Neural cell (in vitro differentiated cells): ENCODE results near the gene SPATA2. TPM values are rescaled to one million over a fixed set of nuclear protein-coding genes. Genes with fewer than 3 reads are reported as not detected.

Experiments
- H2AFZ ChIP-seq: fragments of 200-600, 300-800 bp; sonication (generic), shearing (Covaris generic); 2 replicates; pipeline ENCODE4 v1.6.0; 2014; ENCODE audit warnings: low read depth, mild to moderate bottlenecking, antibody characterized with exemption, low read length, moderate library complexity
- H3F3A ChIP-seq: fragments of 200-600 bp; shearing (Covaris generic); 2 replicates; pipeline ENCODE4 v1.6.1; 2016; ENCODE audit warnings: mild to moderate bottlenecking, moderate library complexity, mixed read lengths, antibody characterized with exemption, low read length; ENCODE audit not compliant: insufficient read depth, poor library complexity, severe bottlenecking
- H3K27ac ChIP-seq: fragments of 200-600, 300-800 bp; sonication (generic), shearing (Covaris generic); 2 replicates; pipeline ENCODE4 v1.5.1; 2014; ENCODE audit warnings: mild to moderate bottlenecking, low read length, moderate library complexity
- H3K27me3 ChIP-seq: fragments of 300-800, 200-600 bp; sonication (generic), shearing (Covaris generic); 2 replicates; pipeline ENCODE4 v1.6.0; 2014; ENCODE audit warnings: mild to moderate bottlenecking, low read depth, low read length, moderate library complexity; ENCODE audit not compliant: insufficient read depth
- H3K36me3 ChIP-seq: fragments of 300-800, 200-600 bp; sonication (generic), shearing (Covaris generic); 2 replicates; pipeline ENCODE4 v1.5.1; 2014; ENCODE audit warnings: mild to moderate bottlenecking, antibody characterized with exemption, low read length, moderate library complexity; ENCODE audit not compliant: insufficient read depth
- H3K4me2 ChIP-seq: fragments of 300-800, 200-600 bp; sonication (generic), shearing (Covaris generic); 2 replicates; pipeline ENCODE4 v1.6.0; 2014; ENCODE audit warnings: mild to moderate bottlenecking, low read length
- H3K4me3 ChIP-seq: fragments of 300-800, 200-600 bp; sonication (generic), shearing (Covaris generic); 2 replicates; pipeline ENCODE4 v1.5.1; 2014; ENCODE audit warnings: mild to moderate bottlenecking, low read length, moderate library complexity
- H3K79me2 ChIP-seq: fragments of 200-600 bp; shearing (Covaris generic); replicated peaks from 2 replicates; pipeline ENCODE4 v1.6.0; 2014; ENCODE audit warnings: mild to moderate bottlenecking, low read length, moderate library complexity; ENCODE audit not compliant: insufficient read depth
- H3K9ac ChIP-seq: fragments of 300-800, 200-600 bp; sonication (generic), shearing (Covaris generic); 2 replicates; pipeline ENCODE4 v1.6.1; 2016; ENCODE audit warnings: mild to moderate bottlenecking, low read length, mixed read lengths
- H3K9me2 ChIP-seq: fragments of 200-600 bp; shearing (Covaris generic); 2 replicates; pipeline ENCODE4 v1.6.1; 2016; ENCODE audit warnings: mild to moderate bottlenecking, low read length, mixed read lengths; ENCODE audit not compliant: insufficient read depth
- H3K9me3 ChIP-seq: fragments of 200-600, 300-800 bp; sonication (generic), shearing (Covaris generic); 2 replicates; pipeline ENCODE4 v1.6.1; 2016; ENCODE audit warnings: mild to moderate bottlenecking, mixed run types, low read length, moderate library complexity, mixed read lengths
- H4K20me1 ChIP-seq: fragments of 200-600 bp; shearing (Covaris generic); 2 replicates; pipeline ENCODE4 v1.6.1; 2016; ENCODE audit warnings: mild to moderate bottlenecking, mixed run types; ENCODE audit not compliant: insufficient read depth
- CTCF ChIP-seq: fragments of 450-650 bp; IDR thresholded peaks from 2 replicates; pipeline ENCODE4 v1.5.1; 2014; ENCODE audit warnings: antibody characterized with exemption, mild to moderate bottlenecking, moderate library complexity; ENCODE audit not compliant: poor library complexity, severe bottlenecking
- EP300 ChIP-seq: fragments of 450-650 bp; conservative IDR thresholded peaks from 2 replicates; pipeline ENCODE4 v1.6.1; 2014; ENCODE audit warnings: antibody characterized with exemption, mild to moderate bottlenecking, moderate library complexity; ENCODE audit not compliant: poor library complexity, severe bottlenecking
- EZH2 ChIP-seq: fragments of 200-600, 300-800 bp; shearing (Covaris generic), sonication (generic); IDR thresholded peaks from 2 replicates; pipeline ENCODE4 v1.6.1; 2014; ENCODE audit warnings: antibody characterized with exemption, low read length, borderline replicate concordance, mild to moderate bottlenecking; ENCODE audit not compliant: insufficient read depth, poor library complexity, severe bottlenecking
- MXI1 ChIP-seq: fragments of 450-650 bp; conservative IDR thresholded peaks from 2 replicates; pipeline ENCODE4 v1.6.1; 2014; ENCODE audit warnings: antibody characterized with exemption, mild to moderate bottlenecking; ENCODE audit not compliant: poor library complexity, severe bottlenecking
- POLR2AphosphoS5 ChIP-seq: IDR thresholded peaks from 2 replicates; pipeline ENCODE4 v1.6.1; 2012
- RAD21 ChIP-seq: fragments of 450-650 bp; conservative IDR thresholded peaks from 2 replicates; pipeline ENCODE4 v1.6.1; 2014; ENCODE audit warnings: antibody characterized with exemption, mild to moderate bottlenecking, moderate library complexity
- SMC3 ChIP-seq: fragments of 450-650 bp; conservative IDR thresholded peaks from 2 replicates; pipeline ENCODE4 v1.6.1; 2014; ENCODE audit warnings: antibody characterized with exemption, mild to moderate bottlenecking, moderate library complexity; ENCODE audit not compliant: poor library complexity
- TAF1 ChIP-seq: IDR thresholded peaks from 2 replicates; pipeline ENCODE4 v1.6.1; 2012; ENCODE audit warnings: low read depth
- polyA plus RNA-seq: library from polyadenylated mRNA; depleted of rRNA; stranded (reverse); fragments of >200 nt; gene quantifications from 2 replicates; pipeline ENCODE4 v1.2.3, GENCODE V29; 2014
- TF ChIP-seq, protein P1 (sequence below): IDR thresholded peaks from 2 replicates; pipeline ENCODE4 v1.6.1; 2012; ENCODE audit warnings: borderline replicate concordance

Gene SPATA2
- polyA plus RNA-seq, 1 donor from 2014 or later, result 1.7 TPM

GRCh38 chr20:49906101-49906604, 9.2 kb downstream of the SPATA2 start:
- H2AFZ ChIP-seq, result no peak overlapping the region
- H3K9me3 ChIP-seq, result no peaks in the 10 kb centered on the region
- no peaks in the 10 kb centered on the region for H3K79me2 ChIP-seq
- H3K4me3 ChIP-seq, result no peak overlapping the region
- no peak overlapping the region for H3K9ac ChIP-seq
- H3K4me2 ChIP-seq, result no peak overlapping the region
- H3K9me2 ChIP-seq, result no peaks in the 10 kb centered on the region
- H4K20me1 ChIP-seq, result no peaks in the 10 kb centered on the region
- TF ChIP-seq RAD21 (no peak), SMC3 (no peak), MXI1 (no peak), EP300 (no peak), TAF1 (no peak), EZH2 (no peak), CTCF (no peak), POLR2AphosphoS5 (no peak)
- TF ChIP-seq, protein P1, sequence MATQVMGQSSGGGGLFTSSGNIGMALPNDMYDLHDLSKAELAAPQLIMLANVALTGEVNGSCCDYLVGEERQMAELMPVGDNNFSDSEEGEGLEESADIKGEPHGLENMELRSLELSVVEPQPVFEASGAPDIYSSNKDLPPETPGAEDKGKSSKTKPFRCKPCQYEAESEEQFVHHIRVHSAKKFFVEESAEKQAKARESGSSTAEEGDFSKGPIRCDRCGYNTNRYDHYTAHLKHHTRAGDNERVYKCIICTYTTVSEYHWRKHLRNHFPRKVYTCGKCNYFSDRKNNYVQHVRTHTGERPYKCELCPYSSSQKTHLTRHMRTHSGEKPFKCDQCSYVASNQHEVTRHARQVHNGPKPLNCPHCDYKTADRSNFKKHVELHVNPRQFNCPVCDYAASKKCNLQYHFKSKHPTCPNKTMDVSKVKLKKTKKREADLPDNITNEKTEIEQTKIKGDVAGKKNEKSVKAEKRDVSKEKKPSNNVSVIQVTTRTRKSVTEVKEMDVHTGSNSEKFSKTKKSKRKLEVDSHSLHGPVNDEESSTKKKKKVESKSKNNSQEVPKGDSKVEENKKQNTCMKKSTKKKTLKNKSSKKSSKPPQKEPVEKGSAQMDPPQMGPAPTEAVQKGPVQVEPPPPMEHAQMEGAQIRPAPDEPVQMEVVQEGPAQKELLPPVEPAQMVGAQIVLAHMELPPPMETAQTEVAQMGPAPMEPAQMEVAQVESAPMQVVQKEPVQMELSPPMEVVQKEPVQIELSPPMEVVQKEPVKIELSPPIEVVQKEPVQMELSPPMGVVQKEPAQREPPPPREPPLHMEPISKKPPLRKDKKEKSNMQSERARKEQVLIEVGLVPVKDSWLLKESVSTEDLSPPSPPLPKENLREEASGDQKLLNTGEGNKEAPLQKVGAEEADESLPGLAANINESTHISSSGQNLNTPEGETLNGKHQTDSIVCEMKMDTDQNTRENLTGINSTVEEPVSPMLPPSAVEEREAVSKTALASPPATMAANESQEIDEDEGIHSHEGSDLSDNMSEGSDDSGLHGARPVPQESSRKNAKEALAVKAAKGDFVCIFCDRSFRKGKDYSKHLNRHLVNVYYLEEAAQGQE, result no peak
- H3K27me3 ChIP-seq, result no peaks in the 10 kb centered on the region
- no peaks in the 10 kb centered on the region for H3F3A ChIP-seq
- no peak overlapping the region for H3K27ac ChIP-seq
- no peaks in the 10 kb centered on the region for H3K36me3 ChIP-seq

GRCh38 chr20:49905415-49906091, 9.8 kb downstream of the SPATA2 start:
- no peak overlapping the region for H3K4me2 ChIP-seq
- no peak overlapping the region for H3K27ac ChIP-seq
- no peak for TF ChIP-seq SMC3
- TF ChIP-seq, protein P1, result no peak

More at GRCh38 chr20:49905415-49906091, 9.8 kb downstream of the SPATA2 start:
- Histone ChIP-seq H4K20me1 (no peaks in the 10 kb centered on the region), H3K27me3 (no peaks in the 10 kb centered on the region), H3K9ac (no peak overlapping the region), H3K79me2 (no peaks in the 10 kb centered on the region), H3F3A (no peaks in the 10 kb centered on the region), H3K4me3 (no peak overlapping the region), H3K36me3 (no peaks in the 10 kb centered on the region), H2AFZ (no peak overlapping the region), H3K9me2 (no peaks in the 10 kb centered on the region), H3K9me3 (no peaks in the 10 kb centered on the region)
